ENCODE measurements around the gene ZNF394.

ZNF394 gene

DNA sequence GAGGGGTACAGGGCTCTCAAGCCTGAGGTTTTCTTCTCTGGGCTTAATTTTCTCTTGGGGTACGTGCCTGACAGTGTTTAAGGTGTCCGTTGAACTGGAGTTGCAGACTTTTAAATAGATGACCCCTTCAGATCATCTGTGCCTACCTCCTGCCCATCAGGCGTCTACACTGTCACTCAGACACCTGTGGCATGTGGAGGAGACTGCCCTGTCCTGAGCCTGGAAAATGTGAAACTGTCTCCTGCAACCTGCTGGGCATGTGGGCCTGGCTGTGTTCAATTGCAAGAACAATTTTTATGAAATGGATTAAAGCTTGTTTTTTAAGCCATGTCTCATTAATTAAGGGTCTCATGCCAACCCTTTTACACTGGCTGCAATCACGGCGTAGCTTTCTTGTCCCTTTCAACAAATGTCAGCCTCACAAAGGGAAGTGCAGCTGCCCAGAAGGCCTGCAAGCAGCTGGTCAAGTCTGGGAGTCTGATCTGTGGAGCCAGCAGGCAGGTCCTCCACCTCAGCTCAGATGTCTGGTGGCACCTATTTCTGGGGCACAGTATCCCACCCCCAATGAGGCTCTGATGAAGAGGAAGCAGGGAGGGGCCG lies 42.9 kb downstream of the ZNF394 start:
- in situ Hi-C loops (cut with MboI; ENCODE audit: low pct_unique_long_range_greater_than_20kb, low sequenced_read_pairs) = no loop called here
- no peak for DNase-seq

DNA sequence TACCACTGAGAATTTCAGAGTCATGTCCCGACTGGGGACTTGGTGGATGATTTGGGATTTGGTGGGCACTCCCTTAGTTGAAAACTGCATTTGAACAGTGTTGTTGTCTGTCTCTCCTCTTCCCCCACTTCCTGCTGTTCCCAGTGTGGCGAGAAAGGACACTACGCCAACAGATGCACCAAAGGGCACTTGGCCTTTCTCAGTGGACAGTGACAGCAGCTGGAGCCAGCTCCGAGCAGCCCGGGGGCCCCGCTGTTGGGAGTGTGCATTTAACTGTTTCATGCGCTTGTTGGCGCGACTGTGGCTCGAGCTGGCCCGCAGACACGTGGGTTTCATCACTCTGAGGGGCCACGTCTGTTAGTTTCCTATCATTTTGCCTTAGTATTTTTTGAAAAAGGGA lies 43.8 kb downstream of the ZNF394 start:
- in situ Hi-C loops (cut with MboI; ENCODE audit: low pct_unique_long_range_greater_than_20kb, low sequenced_read_pairs) = no loop called here
- no peak for DNase-seq

DNA sequence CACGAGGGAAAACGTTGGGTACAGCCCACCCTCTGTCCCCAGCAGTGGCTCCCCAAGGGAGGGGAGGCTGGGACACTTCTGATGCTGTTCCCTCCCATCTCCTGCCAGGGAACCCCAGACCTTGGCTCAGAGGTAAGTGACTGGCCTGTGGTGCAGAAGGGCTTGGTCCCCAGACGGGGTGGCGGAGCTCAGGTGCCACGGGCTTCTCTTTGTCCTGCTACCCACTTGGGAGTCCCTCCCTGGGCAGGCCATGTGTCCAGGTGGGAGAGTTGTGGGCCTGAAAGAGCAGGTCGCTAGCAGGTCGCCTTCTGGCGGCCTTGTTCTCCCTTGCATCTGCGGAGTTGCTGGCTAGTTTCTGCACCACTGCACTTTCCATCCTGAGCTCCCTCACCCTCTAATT lies 44.2 kb downstream of the ZNF394 start:
- no peak for DNase-seq
- in situ Hi-C loops (cut with MboI; ENCODE audit: low pct_unique_long_range_greater_than_20kb, low sequenced_read_pairs) = no loop called here

DNA sequence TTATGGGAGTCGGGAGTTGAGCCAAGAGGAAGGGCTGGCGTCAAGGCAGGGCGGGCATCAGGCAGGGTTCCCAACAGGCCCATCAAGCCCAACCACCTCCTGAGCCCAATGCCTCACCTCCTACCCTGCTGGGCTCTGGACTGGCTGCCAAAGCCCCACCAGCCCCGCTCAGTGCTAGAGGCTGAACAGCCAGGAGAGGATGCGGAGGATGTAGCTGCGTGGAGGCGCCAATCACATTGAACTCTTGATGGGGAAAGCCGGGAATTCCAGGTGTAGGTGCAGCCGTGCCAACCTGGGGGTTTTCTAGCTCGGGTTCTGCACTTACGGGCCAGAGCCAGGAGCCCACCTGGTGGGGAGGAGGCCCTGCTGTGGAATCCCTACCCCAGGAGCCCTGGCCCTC lies 47.0 kb downstream of the ZNF394 start:
- no peak for DNase-seq
- in situ Hi-C loops (cut with MboI; ENCODE audit: low pct_unique_long_range_greater_than_20kb, low sequenced_read_pairs) = no loop called here

DNA sequence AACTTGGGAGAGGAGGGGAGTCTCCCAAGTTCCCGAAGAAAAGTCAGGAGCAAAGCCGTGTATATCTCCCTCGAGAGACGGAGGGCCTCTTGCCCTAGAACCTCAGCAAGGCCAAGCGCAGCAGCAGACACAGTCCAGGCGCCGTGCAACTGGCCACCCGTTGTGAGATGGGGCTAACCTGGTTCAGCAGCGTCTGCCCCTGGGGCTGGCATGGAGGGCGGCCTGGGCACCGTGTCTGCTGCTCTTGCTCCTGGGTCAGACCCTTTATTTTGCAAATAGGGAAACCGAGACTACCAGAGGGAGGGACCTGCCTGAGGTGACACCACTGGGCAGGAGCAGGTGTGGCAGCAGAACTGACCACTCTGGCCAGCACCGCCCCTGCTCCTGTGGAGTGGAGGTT lies 47.5 kb downstream of the ZNF394 start:
- no peak for DNase-seq
- in situ Hi-C loops (cut with MboI; ENCODE audit: low pct_unique_long_range_greater_than_20kb, low sequenced_read_pairs) = no loop called here

DNA sequence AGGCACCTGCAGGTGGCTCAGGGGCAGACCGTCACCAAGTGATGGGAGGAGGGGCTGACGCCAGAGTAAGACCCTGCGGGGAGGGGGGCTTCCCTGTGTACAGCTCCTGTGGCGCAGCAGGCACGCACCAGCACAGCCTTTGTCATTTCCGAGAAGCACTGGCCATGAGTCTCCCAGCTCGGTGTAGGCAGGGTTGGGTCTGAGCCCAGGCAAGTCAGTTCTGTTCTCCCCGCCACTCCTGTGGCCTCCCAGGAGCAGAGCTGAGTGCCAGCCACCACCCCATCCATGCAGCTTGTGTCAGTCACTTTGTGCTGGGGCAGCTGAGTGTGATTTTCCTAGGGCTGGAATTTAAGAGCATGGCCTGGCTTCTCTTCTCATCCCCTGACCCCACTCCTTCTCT lies 48.1 kb downstream of the ZNF394 start:
- DNase-seq = no peak
- in situ Hi-C loops (cut with MboI; ENCODE audit: low pct_unique_long_range_greater_than_20kb, low sequenced_read_pairs) = no loop called here

DNA sequence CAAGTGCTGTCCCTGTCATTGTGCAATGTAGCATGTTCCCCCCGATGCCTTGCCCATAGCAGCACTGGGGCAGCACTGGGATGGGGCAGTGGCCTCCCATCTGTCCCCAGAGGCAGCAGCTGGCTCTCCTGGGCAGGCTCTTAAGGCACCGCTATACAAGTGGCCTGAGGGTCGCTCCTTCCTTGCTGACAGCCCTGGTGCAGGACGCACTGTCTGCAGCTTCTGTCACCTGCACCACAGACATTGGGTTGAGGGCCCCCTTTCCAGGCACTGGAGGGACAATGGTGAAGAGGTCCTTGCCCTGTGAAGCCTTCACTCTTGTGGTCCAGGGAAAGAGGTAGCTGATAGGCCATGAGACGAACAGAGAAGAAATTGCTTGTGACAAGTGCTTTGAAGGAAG lies 50.8 kb downstream of the ZNF394 start:
- no peak for DNase-seq
- in situ Hi-C loops (cut with MboI; ENCODE audit: low pct_unique_long_range_greater_than_20kb, low sequenced_read_pairs) = no loop called here

DNA sequence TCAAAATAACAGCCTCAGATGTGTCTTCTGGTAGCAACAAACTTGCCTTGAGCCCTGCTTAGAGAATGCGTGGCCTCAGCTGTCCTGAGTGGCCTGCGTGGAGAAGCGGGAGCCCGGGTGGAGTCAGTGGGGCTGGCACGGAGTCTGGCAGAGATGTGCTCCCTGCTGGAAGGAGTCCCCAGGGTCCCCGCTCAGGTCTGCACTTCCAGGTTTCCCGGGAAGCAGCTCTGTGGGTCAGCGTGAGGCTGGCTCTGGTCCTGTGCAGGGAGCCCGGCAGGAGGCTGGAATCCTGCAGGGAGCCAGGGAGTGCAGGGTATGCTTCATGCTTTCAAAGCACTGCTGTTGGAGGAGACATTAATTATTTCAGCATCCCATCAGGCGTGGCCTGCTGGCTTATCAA lies 51.2 kb downstream of the ZNF394 start:
- in situ Hi-C loops (cut with MboI; ENCODE audit: low pct_unique_long_range_greater_than_20kb, low sequenced_read_pairs) = no loop called here
- DNase-seq = no peak

DNA sequence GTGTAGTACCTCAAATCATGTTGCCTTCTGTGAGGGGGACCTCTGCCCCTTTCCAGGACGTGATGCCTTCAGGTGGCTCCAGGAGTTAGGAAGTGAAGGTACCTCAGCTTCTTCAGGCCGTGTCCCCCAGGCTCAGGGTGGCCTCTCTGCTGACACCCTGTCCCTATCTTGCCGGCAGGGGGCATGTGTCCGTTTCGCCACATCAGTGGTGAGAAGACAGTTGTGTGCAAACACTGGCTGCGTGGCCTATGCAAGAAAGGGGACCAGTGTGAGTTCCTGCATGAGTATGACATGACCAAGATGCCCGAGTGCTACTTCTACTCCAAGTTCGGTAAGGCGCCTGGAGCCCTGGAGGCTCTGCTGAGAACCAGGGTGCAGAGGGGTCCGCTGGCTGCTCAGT lies 52.1 kb downstream of the ZNF394 start:
- no peak for DNase-seq
- in situ Hi-C loops (cut with MboI; ENCODE audit: low pct_unique_long_range_greater_than_20kb, low sequenced_read_pairs) = no loop called here

DNA sequence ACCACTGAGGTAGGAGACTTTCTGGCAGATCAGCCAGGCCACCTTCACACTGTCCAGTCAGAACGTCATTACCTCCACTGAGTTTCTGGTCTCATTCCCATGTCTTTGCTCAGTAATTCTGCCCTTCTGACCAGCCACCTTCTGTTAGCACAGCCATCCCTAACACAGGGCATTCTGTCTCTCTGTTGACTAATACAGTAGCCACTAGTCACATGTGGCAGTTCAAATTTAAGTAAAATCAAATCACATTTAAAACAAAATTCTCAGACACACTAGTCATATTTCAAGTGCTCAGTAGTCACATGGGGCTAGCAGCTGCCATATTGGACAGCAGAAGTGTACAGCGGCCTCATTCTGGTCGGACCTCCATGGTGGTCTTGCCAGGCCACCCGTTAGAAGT lies 54.0 kb downstream of the ZNF394 start:
- in situ Hi-C loops (cut with MboI; ENCODE audit: low pct_unique_long_range_greater_than_20kb, low sequenced_read_pairs) = no loop called here
- no peak for DNase-seq
